Measurements from ENCODE around the gene PTCH2.
"Not testable (repeated sequence)": the region's sequence is repeated elsewhere in the genome, so short reads cannot be mapped to it uniquely, and the experiment has no call there.

The PTCH2 gene

GRCh38 chr1:44812822-44813543, 30.1 kb downstream of the PTCH2 start:
- no peak for TF ChIP-seq CTCF (IDR thresholded peaks at IDR 0.05; ENCODE audit: low read depth, low read length)
- peak overlapping the region; percentile 3 for H3K4me3 ChIP-seq (ENCODE audit: low read depth, low read length)
- in situ Hi-C loops (cut with HindIII; ENCODE audit: low sequenced_read_pairs), result no loop called here
- no peak for DNase-seq (ENCODE audit: low read depth, low spot score)

- TF ChIP-seq CTCF (IDR thresholded peaks at IDR 0.05; ENCODE audit: low read depth, low read length), result no peak
- no peak overlapping the region for H3K4me3 ChIP-seq (ENCODE audit: low read depth, low read length)
Measured at GRCh38 chr1:44811234-44811633, 31.8 kb downstream of the PTCH2 start.

GRCh38 chr1:44810762-44811105, 32.3 kb downstream of the PTCH2 start:
- in situ Hi-C loops (cut with HindIII; ENCODE audit: low sequenced_read_pairs); H3K4me3 ChIP-seq (ENCODE audit: low read depth, low read length); DNase-seq (ENCODE audit: low read depth, low spot score): not testable (repeated sequence)

More at GRCh38 chr1:44811234-44811633, 31.8 kb downstream of the PTCH2 start:
- DNase-seq (ENCODE audit: low read depth, low spot score), result no peak
- in situ Hi-C loops (cut with HindIII; ENCODE audit: low sequenced_read_pairs), result no loop called here

GRCh38 chr1:44810101-44810761, 32.8 kb downstream of the PTCH2 start:
- in situ Hi-C loops (cut with HindIII; ENCODE audit: low sequenced_read_pairs), result no loop called here
- peak; percentile 62 for DNase-seq (ENCODE audit: low read depth, low spot score)
- H3K4me3 ChIP-seq (ENCODE audit: low read depth, low read length), result peak overlapping the region; percentile 47
- TF ChIP-seq CTCF (IDR thresholded peaks at IDR 0.05; ENCODE audit: low read depth, low read length), result no peak

- DNase-seq (ENCODE audit: low read depth, low spot score), result peak; percentile 80
- TF ChIP-seq CTCF (IDR thresholded peaks at IDR 0.05; ENCODE audit: low read depth, low read length), result no peak
- in situ Hi-C loops (cut with HindIII; ENCODE audit: low sequenced_read_pairs), result no loop called here
- peak overlapping the region; percentile 47 for H3K4me3 ChIP-seq (ENCODE audit: low read depth, low read length)
Measured at GRCh38 chr1:44808938-44809917, 33.8 kb downstream of the PTCH2 start.

GRCh38 chr1:44808063-44808937, 34.8 kb downstream of the PTCH2 start, which contains the start of gene BTBD19:
Gene BTBD19 (plus strand): TSS chr1:44808523. CDS start chr1:44808821, 298 bp downstream.
- in situ Hi-C loops (cut with HindIII; ENCODE audit: low sequenced_read_pairs), result no loop called here
- no peak for TF ChIP-seq CTCF (IDR thresholded peaks at IDR 0.05; ENCODE audit: low read depth, low read length)
- peak; percentile 96 for DNase-seq (ENCODE audit: low read depth, low spot score)
- peak within 1 kb of the TSS; percentile 47 for H3K4me3 ChIP-seq (ENCODE audit: low read depth, low read length)
